Activated naive CD4-positive, alpha-beta T cell treated with Interleukin-2 at 50 U/mL for 16 hours (primary cell): Measurements from ENCODE around the gene GLCE.
A peak's percentile ranks its signal among the peaks of the same experiment; 100 is the strongest.

Experiments used
- DNase-seq: peaks from one replicate; pipeline ENCODE4 v3.0.0-alpha.2; 2020

GLCE gene

GRCh38 chr15:69160141-69160993 lies at the start of gene GLCE:
Gene GLCE, plus strand, starts transcription at chr15:69160635. Its CDS starts 95,172 bp downstream, at chr15:69255807.
- DNase-seq: peak; percentile 94

GRCh38 chr15:69114331-69114928 lies 46.0 kb upstream of the GLCE start:
- no peak for DNase-seq

GRCh38 chr15:69115031-69115430 lies 45.4 kb upstream of the GLCE start:
- DNase-seq: no peak

GRCh38 chr15:69116391-69116790 lies 44.0 kb upstream of the GLCE start:
- no peak for DNase-seq

GRCh38 chr15:69117431-69117871 lies 43.0 kb upstream of the GLCE start:
- DNase-seq: no peak

GRCh38 chr15:69118089-69118488 lies 42.3 kb upstream of the GLCE start:
- no peak for DNase-seq

GRCh38 chr15:69119001-69119400 lies 41.4 kb upstream of the GLCE start:
- no peak for DNase-seq

- no peak for DNase-seq
Measured at GRCh38 chr15:69119683-69120395, 40.6 kb upstream of the GLCE start.

GRCh38 chr15:69120732-69121131 lies 39.7 kb upstream of the GLCE start:
- DNase-seq: no peak

- no peak for DNase-seq
Measured at GRCh38 chr15:69121198-69121828, 39.1 kb upstream of the GLCE start.

- DNase-seq: no peak
Measured at GRCh38 chr15:69125236-69125635, 35.2 kb upstream of the GLCE start.

GRCh38 chr15:69126054-69126469 lies 34.4 kb upstream of the GLCE start:
- DNase-seq: no peak

GRCh38 chr15:69127306-69127705 lies 33.1 kb upstream of the GLCE start:
- DNase-seq: no peak

GRCh38 chr15:69128667-69129311 lies 31.6 kb upstream of the GLCE start:
- DNase-seq: no peak

GRCh38 chr15:69131362-69132220 lies 28.8 kb upstream of the GLCE start:
- DNase-seq: no peak

GRCh38 chr15:69132430-69132829 lies 28.0 kb upstream of the GLCE start:
- DNase-seq: no peak

GRCh38 chr15:69132977-69133861 lies 27.2 kb upstream of the GLCE start:
- no peak for DNase-seq

GRCh38 chr15:69133862-69134519 lies 26.4 kb upstream of the GLCE start:
- no peak for DNase-seq

GRCh38 chr15:69134791-69135190 lies 25.6 kb upstream of the GLCE start:
- DNase-seq: no peak

- DNase-seq: no peak
Measured at GRCh38 chr15:69135499-69135898, 24.9 kb upstream of the GLCE start.
